Measurements from ENCODE around the gene SERPINE1. TPM values are rescaled to one million over a fixed set of nuclear protein-coding genes. Genes with fewer than 3 reads are reported as not detected.

The SERPINE1 gene
- total and polyA plus RNA-seq, 2 of the 13 experiments (the other 11 are each of a cell fraction or from before 2014, with no cell fraction given): 21.2 to 1,576 TPM

GRCh38 chr7:101125989-101126650 lies 784 bp upstream of the SERPINE1 start (continued):
- no peak for TF ChIP-seq TAF15 (IDR thresholded peaks at IDR 0.05; ENCODE audit: low read depth, low read length, poor library complexity, severe bottlenecking)
- TF ChIP-seq SALL2 (CRISPR knock-in tag; IDR thresholded peaks at IDR 0.05): no peak
- TF ChIP-seq ZBTB20 (CRISPR knock-in tag; IDR thresholded peaks at IDR 0.05; ENCODE audit: borderline replicate concordance, low read depth): peak; percentile 90; the same call in 1 of the 2 replicates
- peak; percentile 8 for TF ChIP-seq YY1 (IDR thresholded peaks at IDR 0.05; ENCODE audit: insufficient read depth, insufficient replicate concordance, low read depth, low read length)
- peak; percentile 55; the same call in 1 of the 2 replicates for TF ChIP-seq TFAP4 (IDR thresholded peaks at IDR 0.05; ENCODE audit: borderline replicate concordance, low read depth)
- peak; percentile 78; the same call in 1 of the 2 replicates for TF ChIP-seq TFDP1 (CRISPR knock-in tag; IDR thresholded peaks at IDR 0.05; ENCODE audit: borderline replicate concordance)
- TF ChIP-seq ZNF335 (CRISPR knock-in tag; IDR thresholded peaks at IDR 0.05): peak; percentile 30; the same call in 1 of the 2 replicates
- TF ChIP-seq ZBTB3 (CRISPR knock-in tag; IDR thresholded peaks at IDR 0.05; ENCODE audit: borderline replicate concordance, low read depth): 0 out of 2 replicates have a peak, but pooled peaks have one; percentile 24
- peak; percentile 89 for TF ChIP-seq HIC2 (CRISPR knock-in tag; IDR thresholded peaks at IDR 0.05; ENCODE audit: low read depth)
- TF ChIP-seq ZNF747 (CRISPR knock-in tag; IDR thresholded peaks at IDR 0.05; ENCODE audit: borderline replicate concordance): 0 out of 2 replicates have a peak, but pooled peaks have one; percentile 31
- TF ChIP-seq ZNF75D (CRISPR knock-in tag; IDR thresholded peaks at IDR 0.05; ENCODE audit: borderline replicate concordance): no peak
- peak; percentile 77; the same call in 1 of the 2 replicates for TF ChIP-seq POGK (CRISPR knock-in tag; conservative IDR thresholded peaks at IDR 0.05)
- TF ChIP-seq ZNF292 (CRISPR knock-in tag; IDR thresholded peaks at IDR 0.05; ENCODE audit: borderline replicate concordance, low read depth): peak; percentile 76; the same call in 1 of the 2 replicates
- no peak for TF ChIP-seq ZNF720 (CRISPR knock-in tag; IDR thresholded peaks at IDR 0.05)
- TF ChIP-seq GLI4 (CRISPR knock-in tag; IDR thresholded peaks at IDR 0.05; ENCODE audit: borderline replicate concordance): peak; percentile 50; the same call in 1 of the 2 replicates
- peak; percentile 99 for TF ChIP-seq SKI (IDR thresholded peaks at IDR 0.05; ENCODE audit: partially characterized antibody)
- no peak for TF ChIP-seq ZNF282 (IDR thresholded peaks at IDR 0.05; ENCODE audit: partially characterized antibody)
- TF ChIP-seq ZNF33A (CRISPR knock-in tag; IDR thresholded peaks at IDR 0.05; ENCODE audit: borderline replicate concordance): peak; percentile 87; the same call in 1 of the 2 replicates
- no peak; the same call in 1 of the 2 replicates for TF ChIP-seq HNF1B (CRISPR knock-in tag; IDR thresholded peaks at IDR 0.05)
- peak; percentile 92; the same call in 1 of the 2 replicates for TF ChIP-seq GFI1 (CRISPR knock-in tag; IDR thresholded peaks at IDR 0.05; ENCODE audit: borderline replicate concordance)
- TF ChIP-seq CHD2 (IDR thresholded peaks at IDR 0.05; ENCODE audit: low read depth, low read length): no peak

Data from HepG2 (cell line).